ENCODE results near the gene IGLL1.
"Not testable (repeated sequence)": the region's sequence is repeated elsewhere in the genome, so short reads cannot be mapped to it uniquely, and the experiment has no call there.

Gene IGLL1

GRCh38 chr22:23561025-23561510 lies 19.0 kb downstream of the IGLL1 start:
- DNase-seq: not testable (repeated sequence)

GRCh38 chr22:23560215-23560614 lies 19.9 kb downstream of the IGLL1 start:
- not testable (repeated sequence) for DNase-seq

- DNase-seq: no peak
Measured at GRCh38 chr22:23557467-23557866, 22.6 kb downstream of the IGLL1 start.

- no peak for DNase-seq
Measured at GRCh38 chr22:23557036-23557435, 23.1 kb downstream of the IGLL1 start.

- no peak for DNase-seq
Measured at GRCh38 chr22:23556026-23556620, 24.0 kb downstream of the IGLL1 start.

- DNase-seq: no peak
Measured at GRCh38 chr22:23555118-23555517, 25.0 kb downstream of the IGLL1 start.

GRCh38 chr22:23553924-23554870 lies 25.9 kb downstream of the IGLL1 start:
- DNase-seq: no peak

GRCh38 chr22:23553438-23553837 lies 26.7 kb downstream of the IGLL1 start:
- no peak for DNase-seq

- no peak for DNase-seq
Measured at GRCh38 chr22:23552573-23552972, 27.5 kb downstream of the IGLL1 start.

- no peak for DNase-seq
Measured at GRCh38 chr22:23551385-23551784, 28.7 kb downstream of the IGLL1 start.

GRCh38 chr22:23550049-23550650 lies 29.9 kb downstream of the IGLL1 start:
- DNase-seq: no peak

- DNase-seq: no peak
Measured at GRCh38 chr22:23549198-23549595, 30.9 kb downstream of the IGLL1 start.

- no peak for DNase-seq
Measured at GRCh38 chr22:23548501-23549197, 31.4 kb downstream of the IGLL1 start.

GRCh38 chr22:23547818-23548500 lies 32.1 kb downstream of the IGLL1 start:
- no peak for DNase-seq

- not testable (repeated sequence) for DNase-seq
Measured at GRCh38 chr22:23547382-23547781, 32.7 kb downstream of the IGLL1 start.

GRCh38 chr22:23544852-23545251 lies 35.2 kb downstream of the IGLL1 start:
- DNase-seq: no peak

GRCh38 chr22:23543506-23544000 lies 36.5 kb downstream of the IGLL1 start:
- not testable (repeated sequence) for DNase-seq

- DNase-seq: no peak
Measured at GRCh38 chr22:23542933-23543332, 37.2 kb downstream of the IGLL1 start.

GRCh38 chr22:23542391-23542790 lies 37.7 kb downstream of the IGLL1 start:
- DNase-seq: not testable (repeated sequence)

GRCh38 chr22:23541849-23542281 lies 38.2 kb downstream of the IGLL1 start:
- not testable (repeated sequence) for DNase-seq

- not testable (repeated sequence) for DNase-seq
Measured at GRCh38 chr22:23540837-23541236, 39.3 kb downstream of the IGLL1 start.

GRCh38 chr22:23539839-23540198 lies 40.3 kb downstream of the IGLL1 start:
- not testable (repeated sequence) for DNase-seq

All from DMS79 (cell line).